Fibroblast of lung (primary cell): ENCODE data around the gene INTS6L.

Source experiments
- CTCF ChIP-seq, 2 donors: IDR thresholded peaks in 1 of 2; conservative IDR thresholded peaks in 1 of 2; 1 replicate in 1 of 2; 2 replicates in 1 of 2; pipeline ENCODE4 v1.5.1; 2011 to 2012; ENCODE audit warnings: low read length in 2 of 2, control low read depth in 1 of 2, inconsistent platforms in 1 of 2, low read depth in 1 of 2, mild to moderate bottlenecking in 1 of 2
- EZH2 ChIP-seq: IDR thresholded peaks from 2 replicates; pipeline ENCODE4 v1.5.1; 2012; ENCODE audit warnings: low read length, control low read depth, mild to moderate bottlenecking; ENCODE audit errors: missing control alignments

DNA sequence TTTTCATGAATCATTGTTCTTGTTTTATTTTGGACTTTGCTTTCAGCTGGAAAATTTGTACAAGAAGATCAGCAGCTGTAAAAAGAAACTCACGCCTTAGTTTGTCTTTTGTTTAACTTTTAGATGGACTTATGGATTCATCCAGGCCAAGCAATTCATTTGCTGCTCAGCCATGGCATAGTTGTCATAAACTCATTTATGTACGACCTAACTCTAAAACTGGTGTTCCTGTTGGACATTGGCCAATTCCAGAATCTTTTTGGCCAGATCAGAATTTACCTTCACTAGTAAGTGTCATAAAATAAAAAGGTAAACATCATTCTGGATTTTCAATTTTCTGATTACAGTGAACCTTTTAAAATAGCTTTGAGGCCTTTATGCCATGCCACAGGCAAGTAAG, 29.1 kb downstream of the INTS6L start:
- no peak for TF ChIP-seq CTCF (conservative IDR thresholded peaks at IDR 0.05 in 1 of 2, IDR thresholded peaks at IDR 0.05 in 1 of 2; ENCODE audit: low read depth in 1 of 2, low read length in 2 of 2)
- TF ChIP-seq EZH2 = no peak
